ENCODE measurements around the gene MND1. TPM values are rescaled to one million over a fixed set of nuclear protein-coding genes. Genes with fewer than 3 reads are reported as not detected.

The MND1 gene
- total RNA-seq, 1 donor from 2014 or later = 33.6 TPM

- DNase-seq (ENCODE audit: low read depth, low spot score) = no peak
- Mint-ChIP-seq H3K27me3 (ENCODE audit: low read depth) (no peaks in the 10 kb centered on the region), H3K9me3 (no peaks in the 10 kb centered on the region), H3K4me1 (peaks cover 10% of the 10 kb centered on the region), H3K36me3 (ENCODE audit: low read depth) (no peaks in the 10 kb centered on the region), H3K4me3 (no peak overlapping the region), H3K27ac (ENCODE audit: unreplicated experiment) (no peak overlapping the region)
- TF ChIP-seq CTCF (conservative IDR thresholded peaks at IDR 0.05) = no peak
Observed at GRCh38 chr4:153427363-153428071, 83.0 kb downstream of the MND1 start.

- no peak for DNase-seq (ENCODE audit: low read depth, low spot score)
- no peaks in the 10 kb centered on the region for H3K27me3 Mint-ChIP-seq (ENCODE audit: low read depth)
- H3K4me1 Mint-ChIP-seq = peaks cover 10% of the 10 kb centered on the region
- no peaks in the 10 kb centered on the region for H3K9me3 Mint-ChIP-seq
- H3K36me3 Mint-ChIP-seq (ENCODE audit: low read depth) = no peaks in the 10 kb centered on the region
- TF ChIP-seq CTCF (conservative IDR thresholded peaks at IDR 0.05) = no peak
- H3K27ac Mint-ChIP-seq (ENCODE audit: unreplicated experiment) = no peak overlapping the region
- H3K4me3 Mint-ChIP-seq = no peak overlapping the region
Observed at GRCh38 chr4:153428941-153429475, 84.5 kb downstream of the MND1 start.

- Mint-ChIP-seq H3K36me3 (ENCODE audit: low read depth) (no peaks in the 10 kb centered on the region), H3K27ac (ENCODE audit: unreplicated experiment) (no peak overlapping the region), H3K27me3 (ENCODE audit: low read depth) (no peaks in the 10 kb centered on the region), H3K9me3 (no peaks in the 10 kb centered on the region), H3K4me1 (peaks cover 10% of the 10 kb centered on the region), H3K4me3 (no peak overlapping the region)
- DNase-seq (ENCODE audit: low read depth, low spot score) = no peak
- TF ChIP-seq CTCF (conservative IDR thresholded peaks at IDR 0.05) = peak; percentile 51
Observed at GRCh38 chr4:153432965-153433753, 88.7 kb downstream of the MND1 start.

GRCh38 chr4:153433754-153434105, 89.2 kb downstream of the MND1 start:
- DNase-seq (ENCODE audit: low read depth, low spot score) = no peak
- Mint-ChIP-seq H3K4me1 (peaks cover 10% of the 10 kb centered on the region), H3K4me3 (no peak overlapping the region), H3K27me3 (ENCODE audit: low read depth) (no peaks in the 10 kb centered on the region), H3K27ac (ENCODE audit: unreplicated experiment) (no peak overlapping the region), H3K9me3 (no peaks in the 10 kb centered on the region), H3K36me3 (ENCODE audit: low read depth) (no peaks in the 10 kb centered on the region)
- no peak for TF ChIP-seq CTCF (conservative IDR thresholded peaks at IDR 0.05)

- no peaks in the 10 kb centered on the region for H3K9me3 Mint-ChIP-seq
- no peak for DNase-seq (ENCODE audit: low read depth, low spot score)
- H3K4me3 Mint-ChIP-seq = no peak overlapping the region
- H3K27ac Mint-ChIP-seq (ENCODE audit: unreplicated experiment) = peak overlapping the region; percentile 48
- no peaks in the 10 kb centered on the region for H3K36me3 Mint-ChIP-seq (ENCODE audit: low read depth)
- TF ChIP-seq CTCF (conservative IDR thresholded peaks at IDR 0.05) = no peak
- H3K27me3 Mint-ChIP-seq (ENCODE audit: low read depth) = no peaks in the 10 kb centered on the region
- peaks cover 5% of the 10 kb centered on the region for H3K4me1 Mint-ChIP-seq
Observed at GRCh38 chr4:153434190-153434589, 89.7 kb downstream of the MND1 start.
